HG03575 (cell line): ENCODE data around the gene USP44.

Source experiments
- ATAC-seq: cut with Tn5 transposase; IDR thresholded peaks from one replicate; pipeline ENCODE4 v1.9.1; 2021; ENCODE audit not compliant: unreplicated experiment, insufficient number of reproducible peaks, low FRiP score; ENCODE audit errors: extremely low read depth

USP44 gene

GRCh38 chr12:95474660-95474958 is 76.7 kb downstream of the USP44 start:
- no peak for ATAC-seq

- ATAC-seq, result peak; percentile 84
Observed at GRCh38 chr12:95473884-95474659, 77.2 kb downstream of the USP44 start, which contains the start of gene METAP2. Gene METAP2, plus strand, starts transcription at chr12:95474152. Its CDS starts 28 bp downstream, at chr12:95474180.

GRCh38 chr12:95473231-95473883 is 77.9 kb downstream of the USP44 start:
- peak; percentile 19 for ATAC-seq

GRCh38 chr12:95470300-95470699 is 81.0 kb downstream of the USP44 start:
- ATAC-seq, result no peak
